GM12878 (cell line): Measurements from ENCODE around the gene TOPORS. TPM values are rescaled to one million over a fixed set of nuclear protein-coding genes. Genes with fewer than 3 reads are reported as not detected.

Experiments used
- ATAC-seq: fragments of 200-7000 bp; cut with Tn5 transposase; 3 replicates; pipeline ENCODE4 v1.9.1; 2020; ENCODE audit warnings: mild to moderate bottlenecking, moderate library complexity
- BruUV-seq: library from RNA; stranded (reverse); fragments of 400-500 nt; replicated peaks from 2 replicates; lab custom pipeline; 2021; lab: Mats Ljungman, UMichigan
- CTCF ChIA-PET: fragments of 300-600 bp; sonication (Branson Sonifier 250); formaldehyde crosslinking; extraction: SDS; loops from one replicate; lab custom pipeline; 2021; ENCODE audit warnings: inconsistent platforms; lab: Yijun Ruan, JAX
- POLR2A ChIA-PET: fragments of 350-600 bp; formaldehyde crosslinking; extraction: SDS; loops from one replicate; lab custom pipeline; 2021; ENCODE audit warnings: inconsistent platforms; lab: Charles Lee
- RAD21 ChIA-PET: fragments of 300-600 bp; sonication (Branson Sonifier 250); formaldehyde crosslinking; loops from one replicate; lab custom pipeline; 2023; ENCODE audit warnings: antibody characterized with exemption; ENCODE audit not compliant: unreplicated experiment; lab: Charles Lee
- SMC1A ChIA-PET: fragments of 300-600 bp; sonication (Branson Sonifier 250); formaldehyde crosslinking; loops from one replicate; lab custom pipeline; 2023; ENCODE audit not compliant: unreplicated experiment, uncharacterized antibody; lab: Charles Lee
- DNase-seq: peaks from one replicate; pipeline ENCODE4 v3.0.0-alpha.2; 2011; ENCODE audit warnings: low read depth, low spot score
- FAIRE-seq: peaks from 3 replicates; lab custom pipeline; 2011; peaks lifted over from hg19 to GRCh38; lab: Jason Lieb, UNC
- H2AFZ ChIP-seq: 2 replicates; pipeline ENCODE4 v1.6.0; 2011; ENCODE audit warnings: low read depth, low read length, control low read depth; ENCODE audit not compliant: control insufficient read depth
- H3K27ac ChIP-seq: 2 replicates; pipeline ENCODE4 v1.5.1; 2011; ENCODE audit warnings: control low read depth; ENCODE audit not compliant: control insufficient read depth, insufficient read depth
- H3K27me3 ChIP-seq, 2 experiments: replicated peaks in 1 of 2; 2 replicates each; pipeline versions ENCODE4 v1.6.0 to v1.6.1; 2011; ENCODE audit warnings: low read length in 1 of 2; ENCODE audit not compliant: control insufficient read depth in 2 of 2, insufficient read depth in 2 of 2
- H3K36me3 ChIP-seq, 2 experiments: 2 replicates each; pipeline ENCODE4 v1.5.1; 2011; ENCODE audit warnings: low read length in 1 of 2; ENCODE audit not compliant: control insufficient read depth in 2 of 2, insufficient read depth in 2 of 2
- H3K4me1 ChIP-seq: 2 replicates; pipeline ENCODE4 v1.6.1; 2011; ENCODE audit warnings: mild to moderate bottlenecking, low read length, moderate library complexity, mixed read lengths; ENCODE audit not compliant: control insufficient read depth, insufficient read depth
- H3K4me2 ChIP-seq: 2 replicates; pipeline ENCODE4 v1.6.0; 2011; ENCODE audit warnings: control low read depth; ENCODE audit not compliant: control insufficient read depth, insufficient read depth
- H3K4me3 ChIP-seq: fragments of 200-600 bp; sonication (generic); 2 replicates; pipeline ENCODE4 v1.5.1; 2016
- H3K79me2 ChIP-seq: 2 replicates; pipeline ENCODE4 v1.6.0; 2011; ENCODE audit warnings: low read length; ENCODE audit not compliant: control insufficient read depth, insufficient read depth
- H3K9ac ChIP-seq: 2 replicates; pipeline ENCODE4 v1.8.0; 2011; ENCODE audit warnings: low read length, control low read depth, mixed read lengths; ENCODE audit not compliant: control insufficient read depth, insufficient read depth
- H3K9me3 ChIP-seq: replicated peaks from 3 replicates; pipeline ENCODE4 v1.5.1; 2011; ENCODE audit warnings: mild to moderate bottlenecking, low read length; ENCODE audit not compliant: control insufficient read depth, insufficient read depth
- H4K20me1 ChIP-seq: 2 replicates; pipeline ENCODE4 v1.6.0; 2011; ENCODE audit not compliant: control insufficient read depth, insufficient read depth
- BHLHE40 ChIP-seq, 2 experiments: fragments of 450-650 bp in 1 of 2; IDR thresholded peaks; 2 replicates each; pipeline ENCODE4 v1.6.1; 2011 to 2017; ENCODE audit warnings: low read depth in 2 of 2, borderline replicate concordance in 1 of 2, improper control_type of control experiment in 1 of 2, low read length in 1 of 2, mild to moderate bottlenecking in 1 of 2
- CBFB ChIP-seq: IDR thresholded peaks from 2 replicates; pipeline ENCODE4 v1.6.1; 2016; ENCODE audit warnings: antibody characterized with exemption, low read depth
- CHD1 ChIP-seq: IDR thresholded peaks from 2 replicates; pipeline ENCODE4 v1.6.1; 2012; ENCODE audit warnings: low read depth, low read length, improper control_type of control experiment
- DPF2 ChIP-seq: fragments of 450-650 bp; IDR thresholded peaks from 2 replicates; pipeline ENCODE4 v1.6.1; 2017; ENCODE audit warnings: mild to moderate bottlenecking
- GABPA ChIP-seq: IDR thresholded peaks from 2 replicates; pipeline ENCODE4 v1.6.1; 2014; ENCODE audit warnings: antibody characterized with exemption, low read depth, mild to moderate bottlenecking, inconsistent platforms
- HDAC2 ChIP-seq: fragments of 200-600 bp; sonication (generic); IDR thresholded peaks from 2 replicates; pipeline ENCODE4 v1.6.1; 2017
- IKZF2 ChIP-seq, 2 experiments: fragments of 450-650 bp; IDR thresholded peaks; 2 replicates each; pipeline ENCODE4 v1.6.1; 2017; ENCODE audit warnings: mild to moderate bottlenecking in 2 of 2, moderate library complexity in 2 of 2
- LARP7 ChIP-seq: fragments of 450-650 bp; IDR thresholded peaks from 2 replicates; pipeline ENCODE4 v1.6.1; 2017; ENCODE audit warnings: mild to moderate bottlenecking
- NR2F1 ChIP-seq: fragments of 450-650 bp; conservative IDR thresholded peaks from 2 replicates; pipeline ENCODE4 v1.6.1; 2017; ENCODE audit warnings: mild to moderate bottlenecking
- PAX5 ChIP-seq: IDR thresholded peaks from 2 replicates; pipeline ENCODE4 v1.6.1; 2011; ENCODE audit warnings: low read depth, low read length, borderline replicate concordance
- RAD21 ChIP-seq: IDR thresholded peaks from 2 replicates; pipeline ENCODE4 v1.6.1; 2011; ENCODE audit warnings: mild to moderate bottlenecking, low read depth, low read length, moderate library complexity; ENCODE audit not compliant: insufficient read depth
- RBBP5 ChIP-seq: fragments of 200-600 bp; sonication (generic); conservative IDR thresholded peaks from 2 replicates; pipeline ENCODE4 v1.6.1; 2016
- SMAD1 ChIP-seq: fragments of 450-650 bp; IDR thresholded peaks from 2 replicates; pipeline ENCODE4 v1.6.1; 2018; ENCODE audit warnings: mild to moderate bottlenecking, low read depth; ENCODE audit not compliant: partially characterized antibody
- SMARCA5 ChIP-seq: fragments of 450-650 bp; IDR thresholded peaks from 2 replicates; pipeline ENCODE4 v1.6.1; 2017; ENCODE audit warnings: mild to moderate bottlenecking
- SP1 ChIP-seq: IDR thresholded peaks from one replicate; pipeline ENCODE4 v1.6.1; 2011; ENCODE audit warnings: low read depth, low read length
- SPI1 ChIP-seq: IDR thresholded peaks from 2 replicates; pipeline ENCODE4 v1.6.1; 2011; ENCODE audit warnings: low read depth, mild to moderate bottlenecking, low read length, moderate library complexity, borderline replicate concordance; ENCODE audit not compliant: insufficient read depth
- SREBF1 ChIP-seq: IDR thresholded peaks from 2 replicates; pipeline ENCODE4 v1.6.1; 2012; ENCODE audit warnings: mild to moderate bottlenecking, low read length
- ZBTB33 ChIP-seq: fragments of 450-650 bp; IDR thresholded peaks from 2 replicates; pipeline ENCODE4 v1.6.1; 2017; ENCODE audit warnings: mild to moderate bottlenecking
- in situ Hi-C: fragments of 300-500 bp; cut with MboI; formaldehyde crosslinking; loops from 9 replicates; pipeline ENCODE4 v1.14.3; 2018; ENCODE audit warnings: mixed read lengths
- intact Hi-C: fragments of 100-400 bp; cut with micrococcal nuclease; formaldehyde crosslinking; loops from one replicate; pipeline ENCODE4 v1.14.2; 2022; ENCODE audit not compliant: unreplicated experiment
- polyA plus RNA-seq, 11 experiments: library from polyadenylated mRNA; depleted of rRNA in 4 of 11; unstranded in 6 of 11; stranded (reverse) in 5 of 11; fragments of >200 nt; fragmentation: Nextera tagmentation in 4 of 11; fragmentation: Illumina TruSeq in 1 of 11; extraction: Ambion mirVana in 4 of 11; extraction: Trizol in 1 of 11; gene quantifications; 1 replicate in 1 of 11; 2 replicates in 10 of 11; pipeline versions ENCODE4 v1.2.1 to v1.2.3, GENCODE V29; 2011 to 2016; ENCODE audit warnings: inconsistent platforms in 2 of 11, missing spikeins in 2 of 11, low read depth in 1 of 11
- total RNA-seq, 4 experiments: library from RNA; depleted of rRNA in 3 of 4; stranded (reverse); fragments of >200 nt in 3 of 4; fragmentation: Illumina TruSeq in 1 of 4; extraction: Trizol in 1 of 4; gene quantifications; 2 replicates each; pipeline versions ENCODE4 v1.2.1 to v1.2.3, GENCODE V29; 2013 to 2021
- TF ChIP-seq, protein P1 (sequence below): IDR thresholded peaks from 2 replicates; pipeline ENCODE4 v1.6.1; 2011; ENCODE audit warnings: borderline replicate concordance, low read depth, mild to moderate bottlenecking, moderate library complexity, low read length; ENCODE audit not compliant: insufficient read depth, poor library complexity, severe bottlenecking
- TF ChIP-seq, protein P2 (sequence below): fragments of 450-650 bp; IDR thresholded peaks from 2 replicates; pipeline ENCODE4 v1.6.1; 2017; ENCODE audit warnings: borderline replicate concordance

Gene TOPORS
- total and polyA plus RNA-seq, 10 of the 15 experiments (the other 5 are each of a cell fraction or from before 2014, with no cell fraction given), result 6.0 to 27.8 (median 14.3) TPM

DNA sequence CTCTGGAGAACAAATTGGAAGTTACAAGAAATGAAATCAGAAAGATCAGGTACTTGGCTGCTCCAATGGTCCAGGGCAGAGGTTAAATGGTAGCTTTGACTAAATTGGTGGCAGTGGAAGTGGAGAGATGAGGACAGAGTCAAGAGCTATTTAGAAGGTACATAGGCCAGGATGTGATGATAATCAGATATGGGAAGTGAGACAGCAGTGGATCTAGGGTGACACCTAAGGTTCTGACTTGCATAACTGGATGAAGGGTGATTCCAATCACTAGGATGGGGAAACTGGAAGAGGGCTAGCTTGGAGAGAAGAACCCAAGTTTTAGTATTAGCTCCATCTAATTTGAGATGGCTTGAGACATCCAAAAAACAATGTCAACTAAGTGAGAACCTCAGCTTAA, 44.5 kb upstream of the TOPORS start:
- Histone ChIP-seq H2AFZ (no peak overlapping the region), H3K9me3 (no peaks in the 10 kb centered on the region), H3K4me2 (no peak overlapping the region), H3K79me2 (no peaks in the 10 kb centered on the region), H4K20me1 (no peaks in the 10 kb centered on the region), H3K27me3 (no peaks in the 10 kb centered on the region), H3K4me3 (no peak overlapping the region), H3K36me3 (no peaks in the 10 kb centered on the region), H3K9ac (no peak overlapping the region), H3K4me1 (no peaks in the 10 kb centered on the region), H3K27ac (no peak overlapping the region)
- TF ChIP-seq NR2F1, result no peak
- TF ChIP-seq, protein P1, sequence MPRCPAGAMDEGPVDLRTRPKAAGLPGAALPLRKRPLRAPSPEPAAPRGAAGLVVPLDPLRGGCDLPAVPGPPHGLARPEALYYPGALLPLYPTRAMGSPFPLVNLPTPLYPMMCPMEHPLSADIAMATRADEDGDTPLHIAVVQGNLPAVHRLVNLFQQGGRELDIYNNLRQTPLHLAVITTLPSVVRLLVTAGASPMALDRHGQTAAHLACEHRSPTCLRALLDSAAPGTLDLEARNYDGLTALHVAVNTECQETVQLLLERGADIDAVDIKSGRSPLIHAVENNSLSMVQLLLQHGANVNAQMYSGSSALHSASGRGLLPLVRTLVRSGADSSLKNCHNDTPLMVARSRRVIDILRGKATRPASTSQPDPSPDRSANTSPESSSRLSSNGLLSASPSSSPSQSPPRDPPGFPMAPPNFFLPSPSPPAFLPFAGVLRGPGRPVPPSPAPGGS, result no peak
- no peak for TF ChIP-seq SMAD1
- no peak for TF ChIP-seq RAD21
- TF ChIP-seq PAX5, result no peak
- TF ChIP-seq SPI1, result no peak
- no peak for TF ChIP-seq HDAC2
- no peak for TF ChIP-seq CHD1
- TF ChIP-seq, protein P2, sequence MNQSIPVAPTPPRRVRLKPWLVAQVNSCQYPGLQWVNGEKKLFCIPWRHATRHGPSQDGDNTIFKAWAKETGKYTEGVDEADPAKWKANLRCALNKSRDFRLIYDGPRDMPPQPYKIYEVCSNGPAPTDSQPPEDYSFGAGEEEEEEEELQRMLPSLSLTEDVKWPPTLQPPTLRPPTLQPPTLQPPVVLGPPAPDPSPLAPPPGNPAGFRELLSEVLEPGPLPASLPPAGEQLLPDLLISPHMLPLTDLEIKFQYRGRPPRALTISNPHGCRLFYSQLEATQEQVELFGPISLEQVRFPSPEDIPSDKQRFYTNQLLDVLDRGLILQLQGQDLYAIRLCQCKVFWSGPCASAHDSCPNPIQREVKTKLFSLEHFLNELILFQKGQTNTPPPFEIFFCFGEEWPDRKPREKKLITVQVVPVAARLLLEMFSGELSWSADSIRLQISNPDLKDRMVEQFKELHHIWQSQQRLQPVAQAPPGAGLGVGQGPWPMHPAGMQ, result no peak
- TF ChIP-seq LARP7, result no peak
- TF ChIP-seq BHLHE40 (IDR thresholded peaks at IDR 0.05; ENCODE audit: borderline replicate concordance in 1 of 2, low read depth in 2 of 2, low read length in 1 of 2), result no peak
- TF ChIP-seq SREBF1, result no peak
- no peak for TF ChIP-seq DPF2
- no peak for TF ChIP-seq RBBP5
- no peak for TF ChIP-seq SP1
- no peak for TF ChIP-seq GABPA
- no peak for TF ChIP-seq SMARCA5
- TF ChIP-seq IKZF2 (IDR thresholded peaks at IDR 0.05), result no peak
- no peak for TF ChIP-seq CBFB
- TF ChIP-seq ZBTB33, result no peak
- DNase-seq, result no peak
- CTCF ChIA-PET, result interaction anchor here (1.0 to 1.1 kb wide), 2 partner anchors 9 to 218 kb away, joined by 4 read pairs; no protein-coding TSS in a partner anchor
- in situ Hi-C loops, result no loop called here
- POLR2A ChIA-PET, result no interaction called here
- intact Hi-C loops, result no loop called here
- no peak for ATAC-seq
- RAD21 ChIA-PET, result no interaction called here
- BruUV-seq, result no TSS peak
- no peak for FAIRE-seq
- SMC1A ChIA-PET, result no interaction called here
